ENCODE results near the gene RPS3A.

GRCh38 chr4:151098979-151099228 lies 524 bp upstream of the RPS3A start:
- TF ChIP-seq CTCF (IDR thresholded peaks at IDR 0.05): no peak
- TF ChIP-seq POLR2A (IDR thresholded peaks at IDR 0.05): no peak
